Endothelial cell of umbilical vein (primary cell): ENCODE data around the gene SCN5A. TPM values are rescaled to one million over a fixed set of nuclear protein-coding genes. Genes with fewer than 3 reads are reported as not detected.

Experiments used
- BruUV-seq: library from RNA; stranded (reverse); fragments of 400-500 nt; replicated peaks from 2 replicates; lab custom pipeline; 2021; lab: Mats Ljungman, UMichigan
- CTCF ChIA-PET: fragments of 300-600, 350-600 bp; sonication (Branson Sonifier 250); formaldehyde crosslinking; loops from one replicate; lab custom pipeline; 2021; ENCODE audit warnings: antibody characterized with exemption, inconsistent platforms; lab: Charles Lee
- POLR2A ChIA-PET: fragments of 300-600, 350-600 bp; sonication (Branson Sonifier 250); formaldehyde crosslinking; loops from one replicate; lab custom pipeline; 2021; ENCODE audit warnings: antibody characterized with exemption, inconsistent platforms; lab: Charles Lee
- DNase-seq: peaks from one replicate; pipeline ENCODE4 v3.0.0-alpha.2; 2011; ENCODE audit warnings: low read depth, low spot score
- FAIRE-seq: peaks from 2 replicates; lab custom pipeline; 2011; peaks lifted over from hg19 to GRCh38; lab: Jason Lieb, UNC
- H2AFZ ChIP-seq: 2 replicates; pipeline ENCODE4 v1.6.0; 2012; ENCODE audit warnings: low read depth, low read length, control low read depth, inconsistent platforms
- H3K27ac ChIP-seq: 2 replicates; pipeline ENCODE4 v1.5.1; 2011; ENCODE audit warnings: low read depth, mild to moderate bottlenecking, control low read depth, low read length, moderate library complexity; ENCODE audit not compliant: insufficient read depth
- H3K27me3 ChIP-seq, 2 experiments: 2 replicates each; pipeline versions ENCODE4 v1.6.0 to v1.6.1; 2011; ENCODE audit warnings: low read length in 2 of 2, mixed read lengths in 1 of 2; ENCODE audit not compliant: control insufficient read depth in 2 of 2, insufficient read depth in 2 of 2
- H3K36me3 ChIP-seq, 2 experiments: 2 replicates in 1 of 2; 3 replicates in 1 of 2; pipeline ENCODE4 v1.5.1; 2011; ENCODE audit warnings: low read length in 2 of 2, mild to moderate bottlenecking in 1 of 2, moderate library complexity in 1 of 2; ENCODE audit not compliant: control insufficient read depth in 2 of 2, insufficient read depth in 2 of 2; ENCODE audit errors: extremely low read depth in 1 of 2
- H3K4me1 ChIP-seq: 3 replicates; pipeline ENCODE4 v1.5.1; 2011; ENCODE audit warnings: mild to moderate bottlenecking, low read length; ENCODE audit not compliant: control insufficient read depth, insufficient read depth; ENCODE audit errors: extremely low read depth
- H3K4me2 ChIP-seq: 2 replicates; pipeline ENCODE4 v1.6.1; 2011; ENCODE audit warnings: low read length, control low read depth, mixed read lengths; ENCODE audit not compliant: insufficient read depth
- H3K4me3 ChIP-seq, 3 experiments: fragments of 200-600 bp in 1 of 3; sonication (generic), shearing (Covaris generic) in 1 of 3; replicated peaks in 1 of 3; 2 replicates each; pipeline ENCODE4 v1.5.1; 2011 to 2016; ENCODE audit warnings: control low read depth in 3 of 3, low read length in 3 of 3, mild to moderate bottlenecking in 2 of 3, inconsistent platforms in 1 of 3, low read depth in 1 of 3, moderate library complexity in 1 of 3; ENCODE audit not compliant: insufficient read depth in 1 of 3
- H3K79me2 ChIP-seq: 2 replicates; pipeline ENCODE4 v1.6.0; 2012; ENCODE audit warnings: low read length, inconsistent platforms; ENCODE audit not compliant: control insufficient read depth, insufficient read depth
- H3K9ac ChIP-seq: replicated peaks from 2 replicates; pipeline ENCODE3; 2011; ENCODE audit warnings: low read length, control low read depth; ENCODE audit not compliant: insufficient read depth; ENCODE audit errors: extremely low read depth
- H3K9me1 ChIP-seq: replicated peaks from 3 replicates; pipeline ENCODE4 v1.6.0; 2011; ENCODE audit warnings: mild to moderate bottlenecking, low read length; ENCODE audit not compliant: control insufficient read depth, insufficient read depth; ENCODE audit errors: extremely low read depth
- H3K9me3 ChIP-seq: replicated peaks from 2 replicates; pipeline ENCODE4 v1.5.1; 2012; ENCODE audit warnings: low read length, inconsistent platforms; ENCODE audit not compliant: control insufficient read depth, insufficient read depth
- H4K20me1 ChIP-seq: replicated peaks from 2 replicates; pipeline ENCODE3; 2011; ENCODE audit warnings: mild to moderate bottlenecking, low read length; ENCODE audit not compliant: control insufficient read depth, insufficient read depth; ENCODE audit errors: extremely low read depth
- CTCF ChIP-seq, 2 donors: IDR thresholded peaks; 1 replicate in 1 of 2; 2 replicates in 1 of 2; pipeline ENCODE4 v1.5.1; 2011; ENCODE audit warnings: low read length in 2 of 2, mild to moderate bottlenecking in 2 of 2, moderate library complexity in 2 of 2, control low read depth in 1 of 2, inconsistent platforms in 1 of 2, low read depth in 1 of 2; ENCODE audit not compliant: insufficient read depth in 1 of 2; ENCODE audit errors: extremely low read depth in 1 of 2
- EZH2 ChIP-seq: IDR thresholded peaks from 2 replicates; pipeline ENCODE4 v1.6.1; 2012; ENCODE audit warnings: borderline replicate concordance, low read depth, mild to moderate bottlenecking, moderate library complexity, low read length, inconsistent platforms; ENCODE audit not compliant: severe bottlenecking
- FOS ChIP-seq: IDR thresholded peaks from 2 replicates; pipeline ENCODE4 v1.6.1; 2011; ENCODE audit warnings: mild to moderate bottlenecking, low read length, moderate library complexity, borderline replicate concordance; ENCODE audit not compliant: insufficient read depth
- GATA2 ChIP-seq: IDR thresholded peaks from 2 replicates; pipeline ENCODE4 v1.7.0; 2011; ENCODE audit warnings: low read depth, mild to moderate bottlenecking, moderate library complexity, mixed read lengths, low read length; ENCODE audit not compliant: insufficient read length, insufficient read depth
- MYC ChIP-seq: IDR thresholded peaks from one replicate; pipeline ENCODE4 v1.6.1; 2011; ENCODE audit warnings: mild to moderate bottlenecking, low read depth, low read length
- POLR2A ChIP-seq: IDR thresholded peaks from 2 replicates; pipeline ENCODE4 v1.6.1; 2012; ENCODE audit warnings: low read depth, mild to moderate bottlenecking, control low read depth, low read length
- POLR2AphosphoS5 ChIP-seq: IDR thresholded peaks from 2 replicates; pipeline ENCODE4 v1.6.1; 2012; ENCODE audit warnings: low read depth, mild to moderate bottlenecking, control low read depth, low read length, moderate library complexity; ENCODE audit not compliant: insufficient read depth
- dilution Hi-C: fragments of 300-500 bp; cut with MboI; formaldehyde crosslinking; loops from one replicate; pipeline ENCODE4 v1.15.0; 2019; ENCODE audit warnings: low sequenced_read_pairs; ENCODE audit not compliant: extremely low pct_ligation_motif_present
- intact Hi-C: fragments of 100-400 bp; cut with micrococcal nuclease; formaldehyde crosslinking; loops from one replicate; pipeline ENCODE4 v1.10.0; 2022
- polyA plus RNA-seq, 4 experiments: library from polyadenylated mRNA; depleted of rRNA in 3 of 4; stranded (reverse) in 3 of 4; unstranded in 1 of 4; fragments of >200 nt; gene quantifications; 2 replicates each; pipeline versions ENCODE4 v1.2.1 to v1.2.3, GENCODE V29; 2011 to 2012; ENCODE audit warnings: missing spikeins in 1 of 4
- total RNA-seq: library from RNA; stranded (reverse); gene quantifications from 2 replicates; pipeline ENCODE4 v1.2.3, GENCODE V29; 2021

Gene SCN5A
- total and polyA plus RNA-seq, 2 donors (not counting 3 experiments of a cell fraction or from before 2014, with no cell fraction given): 2.7 to 20.0 TPM

GRCh38 chr3:38641461-38642110 is 7.9 kb downstream of the SCN5A start:
- FAIRE-seq (no peak), DNase-seq (no peak)
- intact Hi-C loops: no loop called here
- Histone ChIP-seq H2AFZ (no peak overlapping the region), H3K9me1 (no peaks in the 10 kb centered on the region), H3K27me3 (no peaks in the 10 kb centered on the region), H3K79me2 (no peaks in the 10 kb centered on the region), H3K4me1 (no peaks in the 10 kb centered on the region), H3K9ac (no peak overlapping the region), H3K4me3 (no peak overlapping the region), H3K27ac (no peak overlapping the region), H4K20me1 (no peaks in the 10 kb centered on the region), H3K36me3 (no peaks in the 10 kb centered on the region), H3K4me2 (no peak overlapping the region), H3K9me3 (no peaks in the 10 kb centered on the region)
- ChIA-PET CTCF (interaction anchor here (1.2 to 1.3 kb wide), 2 partner anchors 13 to 202 kb away, joined by 3 read pairs; no protein-coding TSS in a partner anchor), POLR2A (no interaction called here)
- dilution Hi-C loops: no loop called here
- TF ChIP-seq FOS (no peak), POLR2A (no peak), MYC (no peak), CTCF (IDR thresholded peaks at IDR 0.05; ENCODE audit: extremely low read depth in 1 of 2, insufficient read depth in 1 of 2, low read depth in 1 of 2, low read length in 2 of 2) (no peak), EZH2 (no peak), GATA2 (no peak), POLR2AphosphoS5 (no peak)
- BruUV-seq: no TSS peak
